ENCODE data around the gene MRPL2.
A peak's percentile ranks its signal among the peaks of the same experiment; 100 is the strongest.

MRPL2 gene

GRCh38 chr6:43075670-43076463 is 16.6 kb upstream of the MRPL2 start, which contains the start of gene PTK7 (continued):
- peak; percentile 78 for TF ChIP-seq SP3 (tag by site-specific recombination; IDR thresholded peaks at IDR 0.05)
- no peak for TF ChIP-seq ZSCAN4 (tag by site-specific recombination; IDR thresholded peaks at IDR 0.05)
- TF ChIP-seq ZNF521 (tag by site-specific recombination; IDR thresholded peaks at IDR 0.05): no peak
- TF ChIP-seq PRDM10 (tag by site-specific recombination; IDR thresholded peaks at IDR 0.05): peak; percentile 90
- TF ChIP-seq ZBTB11 (tag by site-specific recombination; conservative IDR thresholded peaks at IDR 0.05; ENCODE audit: low read depth): no peak
- no peak for TF ChIP-seq ZNF791 (tag by site-specific recombination; IDR thresholded peaks at IDR 0.05)
- TF ChIP-seq ZNF138 (tag by site-specific recombination; IDR thresholded peaks at IDR 0.05; ENCODE audit: borderline replicate concordance): no peak
- no peak for TF ChIP-seq OSR2 (tag by site-specific recombination; IDR thresholded peaks at IDR 0.05)
- peak; percentile 70; the same call in 1 of the 2 replicates for TF ChIP-seq ZBTB48 (tag by site-specific recombination; IDR thresholded peaks at IDR 0.05)
- peak; percentile 96 for TF ChIP-seq ZNF692 (tag by site-specific recombination; IDR thresholded peaks at IDR 0.05)
- no peak for TF ChIP-seq SALL2 (tag by site-specific recombination; IDR thresholded peaks at IDR 0.05; ENCODE audit: borderline replicate concordance)
- TF ChIP-seq YY2 (tag by site-specific recombination; IDR thresholded peaks at IDR 0.05): no peak
- no peak for TF ChIP-seq ZNF157 (tag by site-specific recombination; IDR thresholded peaks at IDR 0.05)
- TF ChIP-seq ZNF785 (tag by site-specific recombination; IDR thresholded peaks at IDR 0.05): no peak
- no peak for TF ChIP-seq GLI4 (tag by site-specific recombination; IDR thresholded peaks at IDR 0.05)
- no peak for TF ChIP-seq ZNF302 (tag by site-specific recombination; IDR thresholded peaks at IDR 0.05; ENCODE audit: low read depth)
- peak; percentile 32 for TF ChIP-seq ZIC2 (tag by site-specific recombination; IDR thresholded peaks at IDR 0.05)
- TF ChIP-seq ZNF214 (tag by site-specific recombination; IDR thresholded peaks at IDR 0.05; ENCODE audit: borderline replicate concordance): no peak
- TF ChIP-seq ZNF501 (tag by site-specific recombination; IDR thresholded peaks at IDR 0.05): no peak
- TF ChIP-seq ZNF529 (tag by site-specific recombination; IDR thresholded peaks at IDR 0.05; ENCODE audit: insufficient replicate concordance): no peak
- TF ChIP-seq ZNF513 (tag by site-specific recombination; IDR thresholded peaks at IDR 0.05): no peak
- TF ChIP-seq ZNF571 (tag by site-specific recombination; IDR thresholded peaks at IDR 0.05): no peak
- no peak for TF ChIP-seq ZNF639 (tag by site-specific recombination; IDR thresholded peaks at IDR 0.05)
- no peak for TF ChIP-seq ZNF416 (tag by site-specific recombination; IDR thresholded peaks at IDR 0.05)
- 0 out of 2 replicates have a peak, but pooled peaks have one; percentile 6 for TF ChIP-seq ZFHX2 (tag by site-specific recombination; conservative IDR thresholded peaks at IDR 0.05)
- TF ChIP-seq ZNF596 (tag by site-specific recombination; IDR thresholded peaks at IDR 0.05): peak; percentile 47

Measured in HEK293 (cell line).